Central memory CD8-positive, alpha-beta T cell (primary cell): Measurements from ENCODE around the gene LRRK2.
"Not testable (repeated sequence)": the region's sequence is repeated elsewhere in the genome, so short reads cannot be mapped to it uniquely, and the experiment has no call there.

Source experiments
- ATAC-seq: fragments of 150-1000 bp; cut with Tn5 transposase; replicated peaks from 2 replicates; pipeline ENCODE4 v1.10.0; 2022; ENCODE audit warnings: mild to moderate bottlenecking, moderate FRiP score, moderate number of reproducible peaks; ENCODE audit not compliant: poor library complexity, severe bottlenecking; ENCODE audit errors: extremely low read depth
- DNase-seq, 2 donors: peaks; one replicate each; pipeline ENCODE4 v3.0.0; 2021; ENCODE audit warnings: low spot score in 2 of 2
- H3K27ac Mint-ChIP-seq: one replicate; pipeline ENCODE4 v1.8.0; 2022; ENCODE audit warnings: low read depth, mild to moderate bottlenecking, moderate library complexity, mixed read lengths
- H3K27me3 Mint-ChIP-seq: one replicate; pipeline ENCODE4 v1.8.0; 2022; ENCODE audit warnings: mixed read lengths
- H3K36me3 Mint-ChIP-seq: one replicate; pipeline ENCODE4 v1.8.0; 2022; ENCODE audit warnings: mild to moderate bottlenecking, moderate library complexity, mixed read lengths; ENCODE audit not compliant: insufficient read depth
- H3K4me1 Mint-ChIP-seq: one replicate; pipeline ENCODE4 v1.8.0; 2022; ENCODE audit warnings: mixed read lengths
- H3K4me3 Mint-ChIP-seq: one replicate; pipeline ENCODE4 v1.8.0; 2022; ENCODE audit warnings: mild to moderate bottlenecking, moderate library complexity, mixed read lengths
- H3K9me3 Mint-ChIP-seq: one replicate; pipeline ENCODE4 v1.8.0; 2022; ENCODE audit warnings: mixed read lengths

LRRK2 gene

DNA sequence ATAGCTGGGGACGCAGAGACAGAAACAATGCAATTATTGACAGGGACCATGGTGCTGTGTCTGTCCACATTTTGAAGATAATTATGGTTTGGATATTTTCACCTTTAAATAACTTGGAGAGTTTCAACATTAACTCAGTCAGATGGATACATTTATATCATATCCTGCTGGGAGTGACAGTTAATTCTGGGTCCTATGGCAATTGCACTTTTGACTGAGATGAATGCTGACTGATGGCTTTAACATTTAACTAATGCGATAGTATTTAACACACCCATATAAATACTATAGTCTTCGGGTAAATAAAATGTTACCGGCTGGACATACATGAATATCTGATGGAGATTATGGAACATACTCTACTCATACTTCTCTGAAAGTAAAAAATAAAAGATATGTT is 118.3 kb downstream of the LRRK2 start:
- no peaks in the 10 kb centered on the region for H3K9me3 Mint-ChIP-seq
- ATAC-seq (no peak), DNase-seq (no peak)
- H3K27me3 Mint-ChIP-seq = no peaks in the 10 kb centered on the region
- no peak overlapping the region for H3K27ac Mint-ChIP-seq
- no peaks in the 10 kb centered on the region for H3K36me3 Mint-ChIP-seq
- H3K4me3 Mint-ChIP-seq = no peak overlapping the region
- no peaks in the 10 kb centered on the region for H3K4me1 Mint-ChIP-seq

DNA sequence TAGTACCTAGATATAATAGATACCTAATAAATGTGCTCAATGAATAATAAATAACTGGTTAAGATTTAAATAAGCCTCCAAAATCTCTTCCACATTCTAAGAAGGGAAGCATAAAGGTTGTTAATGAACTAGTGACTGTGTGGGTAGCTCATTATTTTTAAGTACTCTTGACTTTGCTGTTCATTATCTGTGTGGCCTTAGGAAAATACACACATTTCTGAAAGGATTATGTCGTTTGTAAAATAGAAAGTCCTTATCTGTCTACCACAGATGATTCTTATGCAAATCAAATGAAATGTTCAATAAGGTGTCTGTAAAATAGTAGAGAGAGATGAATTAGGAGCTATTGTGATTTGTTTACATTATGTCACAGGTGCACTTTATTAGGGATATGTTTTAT is 119.5 kb downstream of the LRRK2 start:
- H3K4me1 Mint-ChIP-seq = no peaks in the 10 kb centered on the region
- no peaks in the 10 kb centered on the region for H3K9me3 Mint-ChIP-seq
- ATAC-seq (no peak), DNase-seq (no peak)
- no peaks in the 10 kb centered on the region for H3K36me3 Mint-ChIP-seq
- H3K27ac Mint-ChIP-seq = no peak overlapping the region
- H3K27me3 Mint-ChIP-seq = no peaks in the 10 kb centered on the region
- H3K4me3 Mint-ChIP-seq = no peak overlapping the region

DNA sequence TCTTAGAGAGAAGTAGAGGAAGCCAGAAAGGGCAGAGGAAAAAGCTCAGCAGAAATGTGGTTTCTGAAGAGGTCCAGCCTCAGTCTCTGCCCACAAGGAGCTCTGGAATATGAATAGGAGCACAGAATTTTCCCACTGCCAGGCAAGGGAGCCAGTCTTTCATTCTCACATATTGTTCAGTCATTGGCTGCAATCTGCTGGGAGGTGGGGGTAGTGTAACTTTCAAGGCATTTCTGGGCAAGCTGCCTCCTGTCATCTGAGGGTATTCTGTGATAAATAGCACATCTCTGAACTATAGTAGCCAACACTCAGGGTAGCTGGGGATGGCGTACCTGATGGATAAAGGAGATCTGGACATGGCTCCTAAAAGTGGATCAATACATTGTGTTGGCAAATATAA is 127.2 kb downstream of the LRRK2 start:
- no peak overlapping the region for H3K4me3 Mint-ChIP-seq
- no peak overlapping the region for H3K27ac Mint-ChIP-seq
- no peaks in the 10 kb centered on the region for H3K4me1 Mint-ChIP-seq
- H3K9me3 Mint-ChIP-seq = no peaks in the 10 kb centered on the region
- no peak for DNase-seq
- no peak for ATAC-seq
- peaks cover 3% of the 10 kb centered on the region for H3K36me3 Mint-ChIP-seq
- H3K27me3 Mint-ChIP-seq = no peaks in the 10 kb centered on the region

DNA sequence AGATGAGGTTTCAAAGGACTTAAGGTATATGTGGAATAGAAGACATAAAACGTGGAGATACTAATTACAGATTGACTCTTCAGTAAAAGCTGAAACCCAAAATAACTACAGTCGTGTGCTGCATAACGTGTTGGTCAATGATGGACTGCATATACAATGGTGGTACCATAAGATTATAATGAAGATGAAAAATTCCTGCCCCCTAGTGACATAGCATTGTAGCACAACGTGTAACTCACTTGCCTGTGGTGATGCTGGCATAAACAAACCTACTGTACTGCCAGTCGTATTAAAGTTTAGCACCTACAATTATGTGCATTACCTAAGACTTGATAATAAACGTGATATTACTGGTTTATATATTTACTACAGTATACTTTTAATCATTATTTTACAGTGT is 150.3 kb downstream of the LRRK2 start:
- H3K36me3 Mint-ChIP-seq = no peaks in the 10 kb centered on the region
- no peak overlapping the region for H3K4me3 Mint-ChIP-seq
- no peak for DNase-seq
- H3K9me3 Mint-ChIP-seq = no peaks in the 10 kb centered on the region
- H3K27ac Mint-ChIP-seq = no peak overlapping the region
- H3K27me3 Mint-ChIP-seq = no peaks in the 10 kb centered on the region
- no peak for ATAC-seq
- H3K4me1 Mint-ChIP-seq = no peaks in the 10 kb centered on the region

DNA sequence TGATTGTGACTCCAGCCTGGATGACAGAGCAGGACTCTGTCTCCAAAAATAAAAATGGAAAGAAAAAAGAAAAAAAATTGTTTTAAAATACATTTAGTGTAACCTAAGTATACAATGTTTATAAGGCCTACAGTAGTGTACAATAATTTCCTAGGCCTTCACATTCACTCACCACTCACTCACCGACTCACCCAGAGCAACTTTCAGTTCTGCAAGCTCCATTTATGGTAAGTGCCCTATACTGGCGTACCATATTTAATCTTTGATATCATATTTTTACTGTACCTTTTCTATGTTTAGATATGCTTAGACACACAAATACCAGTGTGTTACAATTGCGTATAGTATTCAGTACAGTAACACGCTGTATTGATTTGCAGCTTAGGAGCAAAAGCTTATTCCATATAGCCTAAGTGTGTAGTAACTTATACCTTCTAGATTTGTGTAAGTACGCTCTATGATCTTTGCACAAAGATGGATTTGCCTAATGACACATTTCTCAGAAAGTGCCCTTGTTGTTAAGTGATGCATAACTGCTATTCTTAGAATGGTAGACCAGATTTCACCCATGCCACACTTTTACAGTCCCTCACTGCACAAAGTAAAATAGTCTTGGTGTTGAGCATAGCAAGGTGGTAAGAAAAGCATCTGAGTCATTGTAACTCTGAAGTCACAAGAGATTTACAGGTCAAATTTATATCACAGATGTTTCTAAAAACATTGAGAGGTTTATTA is 151.9 kb downstream of the LRRK2 start:
- Mint-ChIP-seq H3K4me3 (no peak overlapping the region), H3K9me3 (no peaks in the 10 kb centered on the region), H3K27ac (no peak overlapping the region), H3K36me3 (no peaks in the 10 kb centered on the region), H3K4me1 (no peaks in the 10 kb centered on the region), H3K27me3 (no peaks in the 10 kb centered on the region)
- ATAC-seq (no peak), DNase-seq (no peak)

DNA sequence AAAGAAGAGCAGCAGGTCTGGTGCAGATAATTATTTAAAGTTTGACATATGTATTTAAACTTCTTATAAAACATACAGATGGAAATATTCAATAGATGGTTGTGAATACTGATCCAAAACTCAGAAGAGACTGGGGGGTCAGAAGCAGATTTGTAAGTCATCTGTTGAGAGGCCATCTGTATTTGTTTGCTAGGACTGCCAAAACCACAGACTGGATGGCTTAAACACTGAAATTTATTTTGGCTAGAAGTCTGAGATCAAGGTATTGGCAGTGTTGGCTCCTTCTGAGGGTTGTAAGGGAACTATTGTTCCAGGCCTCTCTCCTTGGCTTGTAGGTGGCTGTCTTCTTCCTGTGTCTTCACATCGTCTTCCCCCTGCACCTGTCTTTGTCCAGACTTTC is 153.9 kb downstream of the LRRK2 start:
- no peaks in the 10 kb centered on the region for H3K9me3 Mint-ChIP-seq
- no peak overlapping the region for H3K4me3 Mint-ChIP-seq
- H3K27ac Mint-ChIP-seq = no peak overlapping the region
- ATAC-seq = no peak
- no peaks in the 10 kb centered on the region for H3K27me3 Mint-ChIP-seq
- no peak for DNase-seq
- H3K4me1 Mint-ChIP-seq = no peaks in the 10 kb centered on the region
- no peaks in the 10 kb centered on the region for H3K36me3 Mint-ChIP-seq

DNA sequence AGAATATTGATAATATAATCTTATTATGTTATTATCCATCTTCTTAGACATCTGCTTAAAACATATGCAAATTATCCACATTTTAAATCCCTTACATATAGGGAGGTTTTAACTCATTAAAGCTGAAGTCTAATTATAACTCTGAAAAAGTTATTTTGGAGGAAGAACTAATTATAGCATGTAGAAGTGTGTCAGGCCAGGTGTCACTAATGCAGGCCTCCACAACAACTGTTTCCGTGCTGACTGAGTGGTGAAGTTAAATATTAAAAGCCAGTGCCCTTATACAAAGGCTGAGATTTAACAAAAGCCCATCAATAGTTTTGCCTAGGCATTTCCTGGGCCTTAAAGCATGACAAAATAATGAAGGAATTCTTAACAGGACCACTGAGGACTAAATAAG is 157.4 kb downstream of the LRRK2 start:
- no peaks in the 10 kb centered on the region for H3K9me3 Mint-ChIP-seq

DNA sequence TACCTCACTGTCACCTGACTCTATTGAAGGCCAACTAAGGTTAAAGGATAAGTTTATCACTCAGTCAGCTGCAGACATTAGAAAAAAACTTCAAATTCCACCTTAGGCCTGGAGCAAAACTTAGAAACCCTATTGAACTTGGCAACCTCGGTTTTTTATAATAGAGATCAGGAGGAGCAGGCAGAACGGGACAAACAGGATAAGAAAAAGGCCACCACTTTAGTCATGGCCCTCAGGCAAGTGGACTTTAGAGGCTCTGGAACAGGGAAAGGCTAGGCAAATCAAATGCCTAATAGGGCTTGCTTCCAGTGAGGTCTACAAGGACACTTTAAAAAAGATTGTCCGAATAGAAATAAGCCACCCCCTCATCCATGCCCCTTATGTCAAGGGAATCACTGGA is 162.5 kb downstream of the LRRK2 start:
- not testable (repeated sequence) for H3K9me3 Mint-ChIP-seq, H3K4me1 Mint-ChIP-seq, H3K4me3 Mint-ChIP-seq, H3K27me3 Mint-ChIP-seq, ATAC-seq, H3K36me3 Mint-ChIP-seq, H3K27ac Mint-ChIP-seq, DNase-seq

More for the DNA sequence above, 157.4 kb downstream of the LRRK2 start:
- H3K27ac Mint-ChIP-seq = no peak overlapping the region
- H3K4me3 Mint-ChIP-seq = no peak overlapping the region
- ATAC-seq (no peak), DNase-seq (no peak)
- H3K36me3 Mint-ChIP-seq = no peaks in the 10 kb centered on the region
- no peaks in the 10 kb centered on the region for H3K4me1 Mint-ChIP-seq
- no peaks in the 10 kb centered on the region for H3K27me3 Mint-ChIP-seq

DNA sequence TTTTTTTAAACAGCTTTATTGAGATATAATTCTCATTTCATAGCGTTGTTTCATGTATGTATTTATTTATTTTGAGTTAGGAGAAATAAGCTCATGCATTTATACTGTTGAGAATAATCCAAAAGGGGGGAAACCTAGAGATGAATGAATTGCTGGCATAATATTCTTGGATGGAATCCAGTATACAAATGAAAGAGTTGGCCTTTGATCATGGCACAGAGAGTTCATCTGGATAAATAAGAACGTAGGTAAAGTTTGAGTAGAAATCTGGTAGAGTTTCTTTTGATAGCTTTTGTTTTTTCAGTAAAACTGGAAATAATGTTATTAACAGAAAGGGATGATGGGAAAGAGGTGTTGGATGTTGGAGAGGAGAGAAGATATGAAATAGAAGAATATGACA is 166.2 kb downstream of the LRRK2 start:
- Mint-ChIP-seq H3K4me3 (no peak overlapping the region), H3K4me1 (no peaks in the 10 kb centered on the region), H3K27me3 (no peaks in the 10 kb centered on the region), H3K9me3 (no peaks in the 10 kb centered on the region), H3K36me3 (no peaks in the 10 kb centered on the region), H3K27ac (no peak overlapping the region)
- no peak for DNase-seq
- no peak for ATAC-seq

DNA sequence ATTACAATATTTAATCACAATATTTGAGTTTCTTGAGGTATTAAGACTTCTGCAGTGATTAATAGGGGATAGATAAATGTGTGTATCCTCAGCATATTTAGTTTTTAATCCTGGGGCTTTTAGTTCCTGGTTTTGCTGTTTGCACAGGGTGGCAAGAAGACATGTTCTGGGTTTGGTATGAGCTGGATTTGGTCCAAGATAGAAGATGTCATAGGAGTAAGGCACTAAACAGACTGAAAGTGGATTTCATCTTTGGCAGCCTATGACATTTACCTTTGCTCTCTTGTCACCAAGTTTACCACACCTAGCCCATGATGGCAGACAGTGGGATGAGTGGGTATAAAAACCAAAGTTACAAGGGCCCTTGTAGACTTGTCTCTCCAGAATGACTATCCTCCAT is 168.2 kb downstream of the LRRK2 start:
- no peaks in the 10 kb centered on the region for H3K4me1 Mint-ChIP-seq

DNA sequence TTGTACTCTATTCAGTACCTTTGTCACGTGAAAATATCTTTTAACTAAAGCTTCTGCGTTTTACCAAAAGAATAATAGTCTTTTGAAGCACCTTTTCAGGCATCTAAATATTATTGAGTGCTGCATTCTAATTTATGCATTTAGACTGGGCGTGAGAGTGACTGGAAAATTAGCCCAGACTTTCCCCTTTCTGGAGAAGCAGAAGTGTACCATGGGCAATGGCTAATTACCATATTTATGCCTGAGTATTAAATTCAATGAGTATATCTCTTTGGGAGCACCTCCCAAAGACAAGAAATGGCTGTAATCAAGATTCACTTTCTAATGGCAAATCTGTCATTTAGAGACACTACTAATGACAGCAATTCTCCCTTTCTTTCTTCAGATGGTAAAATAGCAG is 174.9 kb downstream of the LRRK2 start:
- DNase-seq (no peak), ATAC-seq (no peak)
- no peaks in the 10 kb centered on the region for H3K4me1 Mint-ChIP-seq
- H3K4me3 Mint-ChIP-seq = no peak overlapping the region
- no peaks in the 10 kb centered on the region for H3K9me3 Mint-ChIP-seq
- H3K27ac Mint-ChIP-seq = no peak overlapping the region
- no peaks in the 10 kb centered on the region for H3K27me3 Mint-ChIP-seq
- H3K36me3 Mint-ChIP-seq = no peaks in the 10 kb centered on the region

More for the DNA sequence above, 168.2 kb downstream of the LRRK2 start:
- DNase-seq = no peak
- no peak for ATAC-seq
- no peak overlapping the region for H3K4me3 Mint-ChIP-seq
- H3K36me3 Mint-ChIP-seq = no peaks in the 10 kb centered on the region
- no peak overlapping the region for H3K27ac Mint-ChIP-seq
- no peaks in the 10 kb centered on the region for H3K27me3 Mint-ChIP-seq
- no peaks in the 10 kb centered on the region for H3K9me3 Mint-ChIP-seq

DNA sequence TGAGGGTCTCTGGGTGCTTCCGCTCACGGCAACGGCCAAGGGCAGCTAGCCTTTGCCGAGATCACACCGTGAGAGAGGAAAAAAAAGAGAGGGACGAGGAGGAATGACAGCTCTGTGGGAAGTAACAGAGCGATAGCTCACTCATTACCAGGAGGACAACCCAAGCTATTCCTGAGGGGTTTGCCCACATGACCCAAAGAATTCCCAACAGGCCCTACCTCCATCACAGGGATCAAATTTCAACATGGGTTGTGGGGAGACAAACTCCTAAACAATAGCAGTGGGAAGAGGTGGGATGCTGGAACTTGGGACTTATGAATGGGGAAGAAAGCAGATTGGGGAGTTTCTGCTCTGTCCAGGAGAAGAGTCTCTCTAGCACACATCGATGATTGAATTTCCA is 180.6 kb downstream of the LRRK2 start:
- no peak for ATAC-seq

More for the DNA sequence above, 180.6 kb downstream of the LRRK2 start:
- peaks cover 3% of the 10 kb centered on the region for H3K36me3 Mint-ChIP-seq
- no peaks in the 10 kb centered on the region for H3K4me1 Mint-ChIP-seq
- H3K27ac Mint-ChIP-seq = no peak overlapping the region
- H3K27me3 Mint-ChIP-seq = no peaks in the 10 kb centered on the region
- no peak for DNase-seq
- H3K9me3 Mint-ChIP-seq = no peaks in the 10 kb centered on the region
- no peak overlapping the region for H3K4me3 Mint-ChIP-seq
